GM12865 (cell line): ENCODE results near the gene TESK1.

Experiments
- DNase-seq: peaks from one replicate; pipeline ENCODE4 v3.0.0; 2010; ENCODE audit warnings: low read depth
- H3K4me3 ChIP-seq: 2 replicates; pipeline ENCODE4 v1.5.1; 2011; ENCODE audit warnings: mild to moderate bottlenecking, low read depth, low read length, control low read depth
- TF ChIP-seq, protein P1 (sequence below): IDR thresholded peaks from 2 replicates; pipeline ENCODE4 v1.5.1; 2011; ENCODE audit warnings: low read length, control low read depth, low read depth, inconsistent platforms; ENCODE audit not compliant: insufficient read depth; ENCODE audit errors: missing control alignments

The TESK1 gene, protein sequence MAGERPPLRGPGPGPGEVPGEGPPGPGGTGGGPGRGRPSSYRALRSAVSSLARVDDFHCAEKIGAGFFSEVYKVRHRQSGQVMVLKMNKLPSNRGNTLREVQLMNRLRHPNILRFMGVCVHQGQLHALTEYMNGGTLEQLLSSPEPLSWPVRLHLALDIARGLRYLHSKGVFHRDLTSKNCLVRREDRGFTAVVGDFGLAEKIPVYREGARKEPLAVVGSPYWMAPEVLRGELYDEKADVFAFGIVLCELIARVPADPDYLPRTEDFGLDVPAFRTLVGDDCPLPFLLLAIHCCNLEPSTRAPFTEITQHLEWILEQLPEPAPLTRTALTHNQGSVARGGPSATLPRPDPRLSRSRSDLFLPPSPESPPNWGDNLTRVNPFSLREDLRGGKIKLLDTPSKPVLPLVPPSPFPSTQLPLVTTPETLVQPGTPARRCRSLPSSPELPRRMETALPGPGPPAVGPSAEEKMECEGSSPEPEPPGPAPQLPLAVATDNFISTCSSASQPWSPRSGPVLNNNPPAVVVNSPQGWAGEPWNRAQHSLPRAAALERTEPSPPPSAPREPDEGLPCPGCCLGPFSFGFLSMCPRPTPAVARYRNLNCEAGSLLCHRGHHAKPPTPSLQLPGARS

DNA sequence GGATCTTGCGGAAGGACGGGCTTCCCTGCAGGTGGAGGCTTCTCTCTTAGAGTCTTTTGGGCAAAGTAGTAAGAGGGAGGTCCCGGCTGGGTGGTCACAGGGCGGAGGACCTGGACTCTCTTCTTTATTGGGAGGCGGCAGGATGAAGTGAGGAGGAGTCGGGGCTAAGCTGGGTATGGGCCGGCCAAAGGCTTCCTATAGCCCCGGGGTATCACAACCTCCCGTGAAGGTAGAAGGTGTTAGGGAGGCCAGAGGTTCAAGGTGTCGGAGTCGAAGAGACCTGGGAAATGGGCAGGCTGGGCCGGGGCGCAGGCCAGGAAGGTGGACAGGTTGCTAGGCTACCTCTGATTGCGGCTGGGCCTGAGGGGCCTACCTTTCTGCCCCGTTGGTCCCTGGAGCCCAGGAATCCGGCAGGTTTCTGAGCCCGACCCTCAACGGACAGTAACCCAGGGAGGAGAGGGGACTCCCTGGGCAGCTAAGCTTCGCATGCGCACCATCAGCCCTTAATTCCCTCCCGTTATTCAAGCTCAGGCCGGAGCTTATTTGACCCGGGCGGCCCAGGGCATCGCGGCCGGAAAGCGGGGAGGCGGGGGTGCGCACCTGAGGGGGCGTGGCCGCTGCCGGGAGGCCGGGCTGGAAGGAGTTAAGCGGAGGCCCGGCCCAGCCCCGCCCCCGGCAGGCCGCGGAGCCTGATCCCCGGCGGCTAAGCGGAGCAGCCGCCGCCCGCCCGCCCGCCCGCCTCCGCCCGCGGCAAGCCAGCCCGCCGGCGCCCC, at the start of gene TESK1:
TESK1 (plus strand) TSS at position 685 of the 773 bp plus-strand sequence. CDS start 358 bp downstream, outside the sequence.
- TF ChIP-seq, protein P1, sequence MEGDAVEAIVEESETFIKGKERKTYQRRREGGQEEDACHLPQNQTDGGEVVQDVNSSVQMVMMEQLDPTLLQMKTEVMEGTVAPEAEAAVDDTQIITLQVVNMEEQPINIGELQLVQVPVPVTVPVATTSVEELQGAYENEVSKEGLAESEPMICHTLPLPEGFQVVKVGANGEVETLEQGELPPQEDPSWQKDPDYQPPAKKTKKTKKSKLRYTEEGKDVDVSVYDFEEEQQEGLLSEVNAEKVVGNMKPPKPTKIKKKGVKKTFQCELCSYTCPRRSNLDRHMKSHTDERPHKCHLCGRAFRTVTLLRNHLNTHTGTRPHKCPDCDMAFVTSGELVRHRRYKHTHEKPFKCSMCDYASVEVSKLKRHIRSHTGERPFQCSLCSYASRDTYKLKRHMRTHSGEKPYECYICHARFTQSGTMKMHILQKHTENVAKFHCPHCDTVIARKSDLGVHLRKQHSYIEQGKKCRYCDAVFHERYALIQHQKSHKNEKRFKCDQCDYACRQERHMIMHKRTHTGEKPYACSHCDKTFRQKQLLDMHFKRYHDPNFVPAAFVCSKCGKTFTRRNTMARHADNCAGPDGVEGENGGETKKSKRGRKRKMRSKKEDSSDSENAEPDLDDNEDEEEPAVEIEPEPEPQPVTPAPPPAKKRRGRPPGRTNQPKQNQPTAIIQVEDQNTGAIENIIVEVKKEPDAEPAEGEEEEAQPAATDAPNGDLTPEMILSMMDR: no peak
- H3K4me3 ChIP-seq: peak within 1 kb of the TSS; percentile 61
- peak; percentile 92 for DNase-seq

DNA sequence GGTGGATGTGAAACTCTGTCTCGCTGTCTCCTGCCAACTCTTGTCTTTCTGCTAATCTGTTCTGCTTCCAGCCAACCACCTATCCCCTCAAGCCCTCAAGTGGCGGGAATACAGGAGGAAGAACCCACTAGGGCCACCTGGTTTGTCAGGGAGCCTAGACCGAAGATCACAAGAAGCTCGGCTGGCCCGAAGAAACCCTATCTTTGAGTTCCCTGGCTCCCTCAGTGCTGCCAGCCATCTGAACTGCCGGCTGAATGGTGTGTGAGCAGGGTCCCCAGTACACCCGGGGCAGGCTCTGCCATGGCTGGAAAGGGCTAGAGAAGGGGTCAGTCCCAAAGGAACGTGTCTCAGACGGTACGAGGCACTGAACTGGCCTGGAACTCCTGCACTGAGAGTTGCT, 49.2 kb upstream of the TESK1 start:
- H3K4me3 ChIP-seq: no peak overlapping the region
- DNase-seq: no peak
- TF ChIP-seq, protein P1: no peak

DNA sequence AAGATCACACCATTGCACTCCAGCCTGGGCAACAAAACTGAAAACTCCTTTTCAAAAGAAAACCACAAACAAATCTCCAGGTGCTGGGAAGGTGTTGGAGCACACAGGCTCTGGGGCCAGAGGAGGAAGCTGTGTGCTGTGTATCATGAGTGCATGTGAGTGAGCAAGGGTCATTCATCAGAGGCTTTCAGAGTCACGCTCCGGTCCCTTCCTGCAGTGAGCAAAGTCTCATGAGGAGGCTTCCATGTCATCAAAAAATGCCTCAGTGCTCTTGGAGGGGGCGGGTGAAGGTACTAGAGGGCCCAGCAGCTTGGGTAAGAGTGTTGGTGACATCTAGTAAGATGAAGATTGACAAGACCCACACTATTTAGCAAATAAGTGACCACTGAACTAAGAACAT, 48.3 kb upstream of the TESK1 start:
- no peak overlapping the region for H3K4me3 ChIP-seq
- TF ChIP-seq, protein P1: no peak
- DNase-seq: no peak

DNA sequence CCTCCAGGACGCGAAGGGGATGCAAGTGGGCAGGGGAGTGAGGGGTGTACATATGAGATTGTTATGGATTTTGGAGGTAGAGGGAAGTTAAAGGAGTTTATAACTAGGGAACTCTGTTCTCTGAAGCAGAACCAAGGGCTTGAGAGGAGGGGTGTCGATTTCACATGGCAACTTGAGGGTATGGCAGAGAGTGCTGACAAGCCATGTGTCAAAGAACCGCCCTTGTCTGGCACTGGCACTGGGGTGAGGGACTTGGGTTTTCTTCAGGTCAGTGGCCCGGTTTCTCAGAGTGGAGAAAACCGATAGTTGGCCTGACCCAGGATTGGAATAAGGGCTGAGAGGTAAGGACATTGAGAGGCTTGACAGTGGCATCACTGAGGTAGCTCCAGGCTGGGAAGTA, 47.7 kb upstream of the TESK1 start:
- H3K4me3 ChIP-seq: no peak overlapping the region
- TF ChIP-seq, protein P1: no peak
- no peak for DNase-seq

DNA sequence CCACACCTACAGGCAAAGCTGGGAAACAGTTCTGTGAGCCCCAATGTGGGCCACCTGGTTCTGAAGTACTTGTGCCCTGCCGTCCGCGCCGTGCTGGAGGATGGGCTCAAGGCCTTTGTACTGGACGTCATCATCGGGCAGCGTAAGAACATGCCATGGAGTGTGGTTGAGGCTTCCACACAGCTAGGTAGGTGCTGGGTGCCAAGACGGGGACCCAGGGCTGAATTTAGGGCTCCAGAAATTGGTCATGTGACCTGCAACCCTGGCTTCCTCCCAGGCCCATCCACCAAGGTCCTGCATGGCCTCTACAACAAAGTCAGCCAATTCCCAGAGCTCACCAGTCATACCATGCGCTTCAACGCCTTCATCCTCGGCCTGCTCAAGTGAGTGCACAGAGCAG, 46.9 kb upstream of the TESK1 start:
- DNase-seq: no peak
- TF ChIP-seq, protein P1: no peak
- no peak overlapping the region for H3K4me3 ChIP-seq

DNA sequence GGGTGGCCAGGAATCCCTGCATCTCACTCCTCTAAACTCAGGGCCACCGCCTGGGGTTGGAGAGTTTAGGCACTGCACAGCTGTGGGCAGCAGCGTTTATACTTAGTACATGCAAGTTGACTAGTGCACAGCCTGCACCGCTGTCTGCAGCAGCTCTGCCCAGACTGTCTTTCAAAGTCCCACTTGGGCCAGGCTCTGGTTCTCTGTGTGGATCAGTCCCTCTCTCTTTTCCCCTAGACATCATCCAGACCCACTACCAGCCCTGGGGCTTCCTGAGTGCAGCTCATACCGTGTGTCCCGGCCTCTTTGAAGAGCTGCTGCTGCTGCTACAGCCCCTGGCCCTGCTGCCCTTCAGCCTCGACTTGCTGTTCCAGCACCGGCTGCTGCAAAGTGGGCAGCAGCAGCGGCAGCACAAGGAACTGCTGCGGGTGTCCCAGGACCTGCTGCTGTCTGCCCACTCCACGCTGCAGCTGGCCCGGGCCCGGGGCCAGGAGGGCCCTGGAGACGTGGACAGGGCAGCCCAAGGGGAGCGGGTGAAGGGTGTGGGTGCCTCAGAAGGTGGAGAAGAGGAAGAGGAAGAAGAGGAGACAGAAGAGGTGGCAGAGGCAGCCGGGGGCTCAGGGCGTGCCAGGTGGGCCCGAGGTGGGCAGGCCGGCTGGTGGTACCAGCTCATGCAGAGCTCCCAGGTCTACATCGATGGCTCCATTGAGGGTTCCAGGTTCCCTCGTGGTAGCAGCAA, 45.1 kb upstream of the TESK1 start:
- H3K4me3 ChIP-seq: no peak overlapping the region
- no peak for DNase-seq
- TF ChIP-seq, protein P1: no peak
